HT1080 (cell line): ENCODE measurements around the gene DYNC1I1. TPM values are rescaled to one million over a fixed set of nuclear protein-coding genes. Genes with fewer than 3 reads are reported as not detected.
A peak's percentile ranks its signal among the peaks of the same experiment; 100 is the strongest.

Experiments
- DNase-seq: peaks from one replicate; pipeline ENCODE4 v3.0.0-alpha.2; 2015; ENCODE audit warnings: low read depth
- total RNA-seq: library from RNA; depleted of rRNA; stranded (reverse); fragments of >200 nt; shearing (Covaris generic); gene quantifications from 2 replicates; pipeline ENCODE4 v1.2.3, GENCODE V29; 2014

DYNC1I1 gene
- total RNA-seq, 1 experiment from 2014 or later = 2.7 TPM

DNA sequence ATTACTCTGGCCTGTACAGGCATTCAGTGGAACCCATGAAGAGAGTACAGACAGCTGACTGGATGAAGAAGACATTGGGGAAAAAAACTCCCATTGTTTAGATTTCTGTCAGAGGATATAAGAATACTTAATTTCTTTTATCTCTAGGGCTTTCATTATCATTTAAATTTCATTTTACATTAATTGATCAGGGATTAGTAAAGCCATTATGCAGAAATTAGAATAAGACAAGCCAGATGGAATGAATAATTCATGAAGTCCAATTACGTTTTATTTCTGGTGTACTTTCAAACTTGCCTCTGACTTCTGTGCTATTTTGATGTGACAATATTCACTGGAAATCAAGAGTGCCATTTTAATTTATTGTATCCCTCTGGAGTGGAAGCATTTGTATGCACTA is 302.5 kb downstream of the DYNC1I1 start:
- no peak for DNase-seq

DNA sequence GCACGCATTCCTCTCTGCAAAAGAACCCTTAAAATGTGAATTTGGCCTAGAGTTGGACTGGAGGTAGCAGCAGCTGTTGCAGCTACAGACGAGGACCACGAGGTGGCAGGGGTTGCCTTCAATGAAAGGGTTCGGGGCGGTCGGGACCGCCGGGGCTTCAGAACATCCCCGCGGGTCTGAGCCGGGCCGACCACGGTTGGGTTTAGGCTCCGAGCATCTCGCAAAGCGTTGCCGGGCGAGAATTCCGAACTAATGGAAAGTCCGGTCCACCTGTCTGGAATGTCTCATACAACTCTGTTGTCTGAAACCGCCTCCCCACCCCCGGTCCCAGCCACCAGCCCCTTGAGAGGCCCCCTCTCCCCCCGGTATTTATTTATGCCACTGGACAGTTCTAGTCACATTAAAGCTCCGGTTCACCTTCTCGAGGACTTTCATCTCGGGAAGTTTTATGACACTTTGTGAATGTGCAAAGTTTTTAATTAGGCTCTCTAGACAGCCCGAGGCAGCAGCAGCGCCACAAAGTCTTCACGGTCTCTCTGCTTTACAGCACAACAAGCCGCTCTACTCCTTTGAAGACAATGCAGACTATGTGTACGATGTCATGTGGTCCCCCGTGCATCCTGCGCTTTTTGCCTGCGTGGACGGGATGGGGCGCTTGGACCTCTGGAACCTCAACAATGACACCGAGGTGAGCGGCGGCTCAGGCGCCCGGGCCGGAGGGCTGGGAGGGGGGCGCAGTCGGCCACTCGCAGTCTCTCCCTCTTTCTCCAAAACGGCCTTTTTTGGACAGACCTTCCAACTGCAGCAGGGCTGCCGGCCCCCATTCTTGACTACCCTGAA is 303.4 kb downstream of the DYNC1I1 start:
- DNase-seq = peak; percentile 51

DNA sequence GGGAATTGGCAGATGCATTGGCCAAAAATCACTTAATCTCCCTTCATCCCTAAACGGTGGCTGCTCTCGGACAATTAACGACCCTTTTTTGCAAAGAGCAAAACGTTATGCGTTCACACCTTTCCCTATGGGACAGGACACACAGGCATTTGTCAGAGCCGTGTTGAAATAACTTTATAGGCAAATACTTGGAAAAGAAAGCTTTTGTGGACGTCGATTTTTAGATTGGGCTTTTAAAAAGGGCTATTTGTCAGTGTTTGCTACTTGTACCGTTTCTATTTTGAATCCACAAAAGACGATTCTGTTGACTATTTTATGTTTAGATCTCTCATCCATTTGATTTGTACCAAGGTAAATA is 304.0 kb downstream of the DYNC1I1 start:
- DNase-seq = no peak

DNA sequence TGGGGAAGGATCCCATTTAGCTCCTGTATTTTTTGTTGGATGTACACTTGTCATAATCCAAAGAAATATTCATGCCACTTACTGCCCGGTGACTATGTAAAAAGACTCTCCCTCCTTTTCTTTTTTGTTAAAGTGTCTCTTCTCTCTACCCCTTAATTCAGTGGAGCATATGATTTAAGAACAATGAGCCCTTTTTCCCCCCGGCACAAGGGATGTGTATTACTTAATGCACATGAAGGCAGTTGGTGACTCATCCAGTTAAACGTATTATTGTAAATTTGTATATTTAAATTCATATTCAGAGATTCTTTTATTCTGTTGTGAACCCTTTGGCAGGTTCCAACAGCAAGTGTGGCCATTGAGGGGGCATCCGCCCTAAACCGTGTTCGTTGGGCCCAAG is 307.7 kb downstream of the DYNC1I1 start:
- peak; percentile 50 for DNase-seq

DNA sequence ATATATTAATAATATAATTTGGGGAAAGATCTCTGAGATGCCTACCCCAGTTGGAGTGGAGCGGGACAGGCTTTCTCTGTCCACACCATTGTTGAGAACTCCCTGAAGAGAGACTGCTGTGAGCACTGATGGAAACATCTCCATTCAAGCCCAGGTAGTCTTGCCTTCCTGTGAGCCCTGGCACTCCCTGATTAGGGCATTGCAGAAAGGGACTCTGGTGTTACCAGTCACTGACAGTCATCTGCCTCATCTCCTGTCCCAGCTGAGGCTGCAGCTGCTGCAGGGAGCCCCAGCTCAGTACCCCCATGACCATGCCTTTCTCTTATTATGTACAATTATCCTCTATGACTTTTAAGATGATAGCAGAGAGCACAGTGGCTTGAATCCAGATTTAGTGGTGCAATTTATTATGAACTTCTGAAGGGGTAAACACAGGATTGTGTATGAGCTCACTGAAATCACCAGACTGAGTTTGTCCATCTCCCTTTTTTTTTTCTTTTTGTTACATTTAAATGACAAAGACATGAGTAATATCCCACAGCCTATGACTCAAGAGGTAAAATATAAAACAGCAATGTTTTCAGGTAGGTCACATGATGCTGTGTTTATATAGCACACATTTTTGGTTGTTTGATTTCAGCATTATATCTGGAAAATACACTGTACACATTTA is 312.7 kb downstream of the DYNC1I1 start:
- DNase-seq = peak; percentile 94

DNA sequence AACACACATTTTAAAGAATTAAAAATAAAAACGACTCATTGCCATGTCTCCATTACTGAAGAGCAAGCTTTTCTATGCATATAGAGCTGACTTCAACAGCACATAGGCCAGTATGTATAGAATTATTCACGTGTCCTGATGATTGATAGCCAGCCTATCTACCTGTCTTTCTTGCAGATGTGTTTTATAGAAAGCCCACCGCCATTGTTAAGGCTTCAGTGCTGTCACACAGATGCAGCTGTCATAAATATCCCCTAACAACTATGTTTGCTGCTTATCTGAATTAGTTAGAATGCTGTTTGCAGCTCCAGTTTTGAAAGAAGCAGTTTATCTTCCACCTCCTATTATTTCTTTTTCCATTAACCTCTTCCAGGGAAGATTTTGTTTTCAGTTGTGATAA is 313.6 kb downstream of the DYNC1I1 start:
- DNase-seq = no peak

DNA sequence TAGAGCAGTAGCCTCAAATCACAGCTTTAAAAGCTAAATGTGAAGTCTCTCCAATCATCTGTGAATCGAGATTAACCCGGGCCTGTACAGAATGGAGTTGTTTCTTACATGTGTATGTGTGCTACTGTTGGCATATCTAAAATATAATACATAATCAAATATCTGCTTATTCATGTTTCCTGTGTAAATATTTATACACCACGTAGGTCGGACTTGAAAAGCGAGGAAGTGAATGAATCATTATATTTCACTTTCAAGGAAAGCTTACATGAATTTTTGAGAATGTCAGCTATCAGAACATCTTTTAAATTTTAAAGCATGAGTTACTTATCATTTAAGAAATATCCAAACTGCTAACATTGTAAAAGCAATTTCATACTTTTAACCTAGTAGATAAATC is 316.2 kb downstream of the DYNC1I1 start:
- peak; percentile 67 for DNase-seq

DNA sequence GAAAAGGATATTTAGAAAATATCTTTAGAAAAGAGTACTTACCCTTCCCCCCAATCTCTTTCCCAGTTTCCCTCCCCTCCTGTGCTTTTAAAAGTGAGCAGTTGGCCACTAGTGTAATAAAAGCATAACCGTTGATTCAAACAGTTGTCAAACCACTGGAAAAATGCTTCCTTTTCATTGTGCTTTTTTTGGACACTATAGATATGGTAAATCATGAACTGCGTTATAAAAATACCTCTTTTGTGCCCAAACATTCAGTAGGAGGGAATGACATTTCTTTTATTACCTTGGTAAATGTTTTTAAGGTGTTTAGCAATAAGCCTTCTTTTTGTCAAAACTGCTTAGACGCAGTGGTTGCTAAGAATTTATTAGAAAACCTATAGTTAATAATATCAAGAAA is 317.2 kb downstream of the DYNC1I1 start:
- no peak for DNase-seq

DNA sequence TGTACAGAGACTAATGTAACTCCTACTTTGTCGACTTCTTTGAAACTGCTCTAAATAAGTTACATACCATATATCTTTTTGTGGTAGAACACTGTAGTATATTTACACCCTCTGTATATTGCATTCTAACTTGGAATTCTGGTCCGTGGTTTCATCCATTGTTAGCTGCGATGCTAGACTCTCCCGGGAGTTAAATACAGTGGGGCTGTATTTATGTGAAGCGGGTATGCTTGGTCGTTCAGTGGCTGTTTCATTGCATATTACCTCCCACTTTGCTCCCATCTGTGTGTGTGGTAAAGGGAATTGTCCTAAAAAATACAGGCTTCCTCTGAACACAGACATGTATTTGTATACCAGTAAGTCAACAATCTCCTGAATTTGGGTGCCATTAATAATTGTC is 318.4 kb downstream of the DYNC1I1 start:
- no peak for DNase-seq

DNA sequence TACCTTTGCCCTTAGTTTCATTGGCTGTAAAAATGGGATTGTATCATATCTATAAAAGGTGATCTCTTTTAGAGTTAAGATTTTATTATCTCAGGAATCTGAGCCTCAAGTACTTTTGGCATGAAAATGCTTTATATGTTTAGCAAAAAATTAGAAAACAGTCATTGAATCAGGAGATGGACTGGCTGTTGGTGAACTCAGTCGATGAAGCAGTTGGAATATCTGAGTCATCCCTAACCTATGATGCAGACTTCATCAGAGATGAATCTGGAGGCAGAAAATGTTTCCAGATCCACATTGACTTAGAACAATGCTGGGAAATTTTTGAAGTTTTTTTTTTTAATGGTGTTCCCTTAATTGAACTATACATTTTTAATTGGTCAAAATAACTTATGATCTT is 321.1 kb downstream of the DYNC1I1 start:
- DNase-seq = peak; percentile 82

DNA sequence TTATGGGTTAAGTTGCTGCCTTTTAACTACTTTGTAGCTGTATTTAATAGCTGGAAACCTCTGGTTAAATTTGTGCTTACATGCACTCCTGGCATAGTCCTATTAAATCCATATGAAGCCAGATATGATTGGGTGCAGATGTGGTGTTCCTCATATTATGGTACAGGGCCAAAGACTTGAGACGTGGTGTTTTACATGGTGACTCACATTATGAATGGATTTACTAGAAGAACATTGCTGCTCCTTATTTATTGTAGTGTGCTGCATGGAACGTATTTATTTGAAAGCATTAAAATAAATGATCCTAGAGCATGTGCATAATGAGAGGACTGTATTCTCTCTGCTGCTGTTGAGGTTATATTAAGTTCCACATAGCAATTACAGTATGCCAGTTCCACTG is 325.5 kb downstream of the DYNC1I1 start:
- no peak for DNase-seq

DNA sequence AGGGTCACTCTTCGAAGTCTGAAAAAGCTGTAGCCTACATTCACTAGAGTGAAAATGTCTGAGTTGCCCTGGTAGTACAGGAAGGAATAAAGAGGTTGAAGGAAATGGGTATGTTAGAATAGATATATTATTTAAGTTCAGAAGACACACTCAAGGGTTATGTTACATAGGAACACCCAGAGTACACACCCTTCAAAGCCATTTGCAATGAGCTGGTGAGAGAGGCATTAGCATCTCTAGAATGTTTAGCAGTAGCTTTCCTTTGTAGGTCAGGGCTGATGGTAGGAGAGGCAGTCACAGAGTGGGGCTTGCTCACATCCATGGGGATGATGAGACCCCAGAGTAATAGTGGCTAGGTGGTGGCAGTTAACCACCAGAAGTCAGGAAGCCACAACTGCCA is 328.4 kb downstream of the DYNC1I1 start:
- peak; percentile 5 for DNase-seq

DNA sequence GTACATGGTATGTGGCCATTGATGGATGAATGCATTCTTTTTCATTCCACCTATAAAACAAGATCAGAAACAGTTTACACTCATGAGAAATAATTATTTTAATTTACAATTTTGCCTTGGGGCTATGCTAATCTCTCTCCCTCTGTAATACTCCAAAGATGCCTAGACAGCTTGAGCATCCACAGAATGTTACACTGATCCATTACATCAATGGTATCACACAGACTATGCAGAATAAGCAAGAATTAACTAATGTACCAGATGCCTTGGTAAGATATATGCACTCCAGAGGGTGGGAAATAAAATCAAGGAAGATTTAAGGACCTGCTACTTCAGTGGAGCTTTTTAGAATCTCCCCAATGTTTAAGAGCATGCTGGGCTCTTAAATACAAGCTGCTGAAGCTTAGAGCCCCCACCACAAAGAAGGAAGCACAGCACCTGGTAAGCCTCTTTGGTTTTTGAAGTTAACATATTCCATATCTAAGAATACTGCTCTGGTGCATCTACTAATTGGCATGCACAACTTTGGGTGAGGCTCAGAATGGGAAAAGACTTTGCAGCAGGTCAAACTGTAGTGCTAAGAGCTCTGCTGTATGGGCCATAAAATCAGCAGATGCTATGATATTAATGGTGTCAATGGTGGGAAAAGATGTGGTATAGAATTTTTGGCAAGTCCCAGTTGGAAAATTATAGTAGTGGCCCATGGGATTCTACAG is 329.9 kb downstream of the DYNC1I1 start:
- no peak for DNase-seq

DNA sequence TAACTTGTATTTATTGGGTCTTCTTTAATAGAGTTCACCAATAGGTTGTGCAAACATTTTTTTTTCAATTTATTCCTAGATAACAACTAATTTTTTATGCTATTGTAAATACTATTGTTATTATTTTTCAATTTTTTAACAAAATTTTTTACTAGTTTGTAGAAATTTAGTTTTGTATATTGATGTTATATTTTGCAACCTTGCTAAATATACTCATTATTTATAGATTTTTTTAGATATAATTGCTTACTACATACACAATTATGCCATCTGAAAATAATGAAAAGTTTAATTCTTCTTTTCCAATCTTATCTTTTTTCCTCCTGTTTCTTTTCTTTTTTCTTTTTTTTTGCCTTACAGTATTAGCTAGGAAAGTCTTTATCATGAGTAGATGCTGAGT is 332.6 kb downstream of the DYNC1I1 start:
- no peak for DNase-seq

DNA sequence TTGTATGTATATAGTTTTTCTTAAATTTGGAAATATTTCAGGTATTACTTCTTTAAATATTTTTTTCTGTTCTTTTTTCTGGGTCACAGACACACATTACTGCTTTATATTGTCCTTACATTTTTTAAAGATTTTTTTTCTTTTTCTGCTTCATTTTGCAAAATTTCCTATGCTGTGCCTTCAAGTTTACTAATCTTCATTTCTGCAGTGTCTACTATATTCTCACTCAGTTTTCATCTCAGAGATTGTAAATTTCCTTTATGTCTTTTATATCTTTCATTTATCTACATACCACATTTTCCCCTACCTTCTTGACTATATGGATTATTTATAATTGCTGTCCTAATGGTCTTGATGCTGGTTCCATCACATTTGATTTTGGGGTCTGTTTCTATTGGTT is 339.1 kb downstream of the DYNC1I1 start:
- no peak for DNase-seq

DNA sequence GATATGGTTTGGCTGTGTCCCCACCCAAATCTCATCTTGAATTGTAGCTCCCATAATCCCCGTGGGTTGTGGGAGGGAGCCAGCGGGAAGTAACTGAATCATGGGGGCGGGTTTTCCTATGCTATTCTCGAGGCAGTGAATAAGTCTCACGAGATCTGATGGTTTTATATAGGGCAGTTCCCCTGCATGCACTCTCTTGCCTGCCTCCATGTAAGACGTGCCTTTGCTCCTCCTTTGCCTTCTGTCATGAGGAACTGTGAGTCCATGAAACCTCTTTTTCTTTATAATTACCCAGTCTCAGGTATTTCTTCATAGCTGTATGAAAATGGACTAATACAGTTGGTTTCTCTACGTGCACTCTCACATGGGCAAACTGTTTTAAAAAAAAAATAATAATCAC is 341.8 kb downstream of the DYNC1I1 start:
- DNase-seq = peak; percentile 12

DNA sequence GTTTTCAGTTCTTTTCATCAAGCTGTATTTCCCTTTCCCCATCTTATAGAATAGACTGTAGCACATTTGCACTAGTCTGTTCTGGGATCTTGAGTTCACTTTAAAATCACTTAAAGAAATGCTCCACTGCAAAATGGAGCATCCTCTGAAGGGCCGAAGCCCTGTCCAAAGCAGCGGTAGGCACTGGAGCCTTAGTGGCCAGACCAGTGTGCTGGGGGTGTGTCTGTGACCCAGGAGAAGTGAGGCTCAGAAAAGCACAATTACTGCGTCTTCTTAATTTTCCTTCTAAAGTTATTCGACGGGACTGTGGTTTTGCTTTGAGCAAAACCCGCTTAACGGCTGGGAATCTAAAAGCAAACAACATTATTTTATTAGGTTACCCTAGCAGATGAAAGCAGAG is 343.8 kb downstream of the DYNC1I1 start:
- DNase-seq = no peak

DNA sequence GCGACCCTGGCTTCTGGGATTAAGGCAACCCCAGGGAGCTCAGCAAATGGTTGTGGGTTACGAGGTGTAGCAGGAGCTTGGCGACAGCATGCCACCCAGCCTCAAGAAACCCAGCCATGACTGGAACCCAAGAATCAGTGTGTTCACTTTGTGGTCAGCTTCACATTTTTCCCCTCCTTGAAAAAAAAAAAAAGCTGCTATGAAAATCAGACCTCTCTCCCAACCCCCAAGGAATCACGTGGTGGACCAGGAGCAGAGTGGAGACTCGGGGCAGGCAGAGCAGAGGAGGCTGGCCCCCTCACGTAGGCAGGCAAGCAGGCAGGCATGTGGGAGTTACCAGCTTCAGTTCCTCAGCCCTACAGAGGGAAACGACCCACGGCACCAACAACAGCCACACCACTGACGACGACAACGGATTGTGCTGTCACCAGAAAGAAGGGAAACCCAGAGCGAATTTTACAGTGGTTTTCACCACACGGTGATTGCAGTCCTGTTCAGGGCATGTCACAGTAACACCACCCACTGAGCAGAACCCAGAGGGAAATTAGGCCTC is 346.2 kb downstream of the DYNC1I1 start:
- DNase-seq = no peak

DNA sequence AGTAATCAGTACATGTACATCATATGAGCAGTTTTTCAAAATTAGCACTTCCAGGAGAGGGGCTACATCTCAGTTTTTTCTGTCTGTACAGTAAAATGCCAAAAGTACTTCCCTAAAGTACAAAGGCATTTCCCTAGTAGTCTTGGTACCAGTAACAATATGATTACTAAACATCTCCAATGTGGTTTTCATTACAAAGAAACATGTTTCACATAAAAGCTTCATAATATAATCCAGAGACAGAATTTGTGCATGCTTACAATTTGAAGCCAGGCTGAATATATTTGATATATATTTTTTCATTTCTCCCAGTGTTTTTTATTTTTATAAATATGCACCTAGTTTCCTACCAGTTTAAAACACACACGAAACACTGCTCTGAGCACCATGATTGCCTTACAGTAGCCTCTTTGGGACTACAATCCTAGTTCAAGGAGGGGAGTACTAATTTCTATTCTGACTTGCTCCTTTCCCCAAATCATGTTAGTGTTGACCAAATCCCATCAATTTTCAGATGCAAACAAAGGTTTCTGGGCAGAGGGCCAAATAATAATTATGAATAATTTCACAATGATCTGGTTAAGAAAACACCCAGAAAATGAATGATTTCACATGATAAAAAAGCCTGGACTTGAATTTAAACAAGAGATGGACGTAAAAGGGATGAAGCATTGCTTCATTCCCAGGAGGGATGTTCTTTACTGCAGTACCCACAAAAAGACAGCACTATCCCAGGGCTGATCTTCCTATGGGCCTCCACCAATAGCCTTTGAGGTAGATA is 348.3 kb downstream of the DYNC1I1 start:
- DNase-seq = no peak

DNA sequence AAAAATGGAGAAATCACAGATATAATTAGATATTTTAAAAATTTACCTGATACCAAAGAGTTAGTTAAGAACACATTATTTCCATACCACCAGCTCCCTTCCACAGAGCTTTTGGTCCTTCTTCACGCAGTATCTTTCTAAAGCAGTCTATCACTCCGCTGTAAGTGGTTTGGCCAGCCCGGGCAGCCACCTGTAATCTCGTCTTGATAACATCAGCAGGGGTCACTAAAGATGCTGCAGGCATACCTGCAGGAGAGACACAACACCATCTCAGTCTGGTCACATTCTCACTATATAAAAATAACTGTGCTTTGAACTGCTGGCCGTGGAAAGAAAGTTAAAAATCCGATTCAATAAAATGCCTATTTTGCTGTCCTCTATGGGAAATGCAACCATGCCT is 349.4 kb downstream of the DYNC1I1 start:
- no peak for DNase-seq

DNA sequence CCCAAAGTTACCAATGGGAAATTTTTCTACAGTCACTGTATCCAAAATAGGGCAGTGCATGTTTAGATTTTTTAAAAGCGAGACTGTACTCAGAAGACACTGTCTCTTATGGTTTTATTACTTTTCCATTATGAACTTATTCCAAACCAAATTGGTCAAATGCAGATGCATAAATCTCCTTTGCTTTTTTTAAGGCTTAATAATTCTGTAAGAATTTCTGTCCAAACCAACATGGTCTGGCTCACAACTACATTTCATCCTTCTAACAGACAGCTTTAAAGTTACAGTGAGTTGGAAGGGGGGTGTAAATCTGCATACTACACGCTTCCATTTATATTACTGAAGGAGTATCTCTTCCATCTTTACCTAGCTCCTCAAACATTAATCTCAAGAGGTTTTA is 350.4 kb downstream of the DYNC1I1 start:
- DNase-seq = no peak
